Measurements from ENCODE around the gene NXPE1. TPM values are rescaled to one million over a fixed set of nuclear protein-coding genes. Genes with fewer than 3 reads are reported as not detected.

Gene NXPE1
- total and polyA plus RNA-seq, 2 experiments from 2014 or later, result not detected

DNA sequence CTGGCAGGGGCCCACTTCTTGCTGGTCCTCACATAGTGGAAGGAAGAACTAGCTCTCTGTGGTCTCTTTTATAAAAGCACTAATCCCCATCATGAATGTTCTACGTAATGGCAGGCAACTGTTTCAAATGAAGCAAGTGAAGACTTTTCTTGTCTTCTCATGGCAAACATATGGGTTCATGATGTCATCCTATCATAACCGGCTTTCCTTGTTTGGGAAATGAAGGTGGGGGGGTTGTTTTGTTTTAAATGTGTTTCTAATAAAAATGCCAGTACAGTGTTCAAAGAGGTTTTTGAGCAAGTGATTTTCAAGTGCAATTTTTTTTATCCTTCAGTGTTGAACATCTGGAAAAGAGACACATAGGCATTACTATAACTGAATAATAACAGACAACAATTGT, 87.0 kb downstream of the NXPE1 start:
- Histone ChIP-seq H3F3A (replicated peaks; ENCODE audit: low read depth) (no peaks in the 10 kb centered on the region), H3K36me3 (ENCODE audit: insufficient read depth) (no peaks in the 10 kb centered on the region), H3K9me2 (ENCODE audit: insufficient read depth) (no peaks in the 10 kb centered on the region), H3K27ac (ENCODE audit: low read depth) (no peak overlapping the region), H3K4me2 (no peak overlapping the region), H3K27me3 (ENCODE audit: insufficient read depth) (no peaks in the 10 kb centered on the region), H3K79me2 (replicated peaks; ENCODE audit: insufficient read depth) (no peaks in the 10 kb centered on the region), H3K4me1 (ENCODE audit: insufficient read depth) (peaks cover 16% of the 10 kb centered on the region), H3K4me3 (no peak overlapping the region), H4K20me1 (replicated peaks; ENCODE audit: insufficient read depth) (no peaks in the 10 kb centered on the region), H2AFZ (no peak overlapping the region)
- peaks cover 9% of the 10 kb centered on the region for H3K4me1 Mint-ChIP-seq
- peaks cover 11% of the 10 kb centered on the region; the same call in 2 of the 3 replicates for H3K9me3 Mint-ChIP-seq
- TF ChIP-seq STAT1 (IDR thresholded peaks at IDR 0.05; ENCODE audit: unreplicated experiment) (no peak), ZNF331 (CRISPR knock-in tag; IDR thresholded peaks at IDR 0.05; ENCODE audit: low read depth) (no peak), POLR2AphosphoS5 (IDR thresholded peaks at IDR 0.05; ENCODE audit: low read depth) (no peak), EZH2phosphoT487 (IDR thresholded peaks at IDR 0.05; ENCODE audit: unreplicated experiment) (no peak), NANOG (IDR thresholded peaks at IDR 0.05; ENCODE audit: borderline replicate concordance) (no peak), CREB1 (CRISPR knock-in tag; IDR thresholded peaks at IDR 0.05; ENCODE audit: low read depth) (no peak), JUNB (IDR thresholded peaks at IDR 0.05; ENCODE audit: unreplicated experiment) (no peak), ZNF114 (CRISPR knock-in tag; IDR thresholded peaks at IDR 0.05) (no peak), EZH2 (IDR thresholded peaks at IDR 0.05; ENCODE audit: low read depth, unreplicated experiment) (no peak)
- TF ChIP-seq, protein P1, sequence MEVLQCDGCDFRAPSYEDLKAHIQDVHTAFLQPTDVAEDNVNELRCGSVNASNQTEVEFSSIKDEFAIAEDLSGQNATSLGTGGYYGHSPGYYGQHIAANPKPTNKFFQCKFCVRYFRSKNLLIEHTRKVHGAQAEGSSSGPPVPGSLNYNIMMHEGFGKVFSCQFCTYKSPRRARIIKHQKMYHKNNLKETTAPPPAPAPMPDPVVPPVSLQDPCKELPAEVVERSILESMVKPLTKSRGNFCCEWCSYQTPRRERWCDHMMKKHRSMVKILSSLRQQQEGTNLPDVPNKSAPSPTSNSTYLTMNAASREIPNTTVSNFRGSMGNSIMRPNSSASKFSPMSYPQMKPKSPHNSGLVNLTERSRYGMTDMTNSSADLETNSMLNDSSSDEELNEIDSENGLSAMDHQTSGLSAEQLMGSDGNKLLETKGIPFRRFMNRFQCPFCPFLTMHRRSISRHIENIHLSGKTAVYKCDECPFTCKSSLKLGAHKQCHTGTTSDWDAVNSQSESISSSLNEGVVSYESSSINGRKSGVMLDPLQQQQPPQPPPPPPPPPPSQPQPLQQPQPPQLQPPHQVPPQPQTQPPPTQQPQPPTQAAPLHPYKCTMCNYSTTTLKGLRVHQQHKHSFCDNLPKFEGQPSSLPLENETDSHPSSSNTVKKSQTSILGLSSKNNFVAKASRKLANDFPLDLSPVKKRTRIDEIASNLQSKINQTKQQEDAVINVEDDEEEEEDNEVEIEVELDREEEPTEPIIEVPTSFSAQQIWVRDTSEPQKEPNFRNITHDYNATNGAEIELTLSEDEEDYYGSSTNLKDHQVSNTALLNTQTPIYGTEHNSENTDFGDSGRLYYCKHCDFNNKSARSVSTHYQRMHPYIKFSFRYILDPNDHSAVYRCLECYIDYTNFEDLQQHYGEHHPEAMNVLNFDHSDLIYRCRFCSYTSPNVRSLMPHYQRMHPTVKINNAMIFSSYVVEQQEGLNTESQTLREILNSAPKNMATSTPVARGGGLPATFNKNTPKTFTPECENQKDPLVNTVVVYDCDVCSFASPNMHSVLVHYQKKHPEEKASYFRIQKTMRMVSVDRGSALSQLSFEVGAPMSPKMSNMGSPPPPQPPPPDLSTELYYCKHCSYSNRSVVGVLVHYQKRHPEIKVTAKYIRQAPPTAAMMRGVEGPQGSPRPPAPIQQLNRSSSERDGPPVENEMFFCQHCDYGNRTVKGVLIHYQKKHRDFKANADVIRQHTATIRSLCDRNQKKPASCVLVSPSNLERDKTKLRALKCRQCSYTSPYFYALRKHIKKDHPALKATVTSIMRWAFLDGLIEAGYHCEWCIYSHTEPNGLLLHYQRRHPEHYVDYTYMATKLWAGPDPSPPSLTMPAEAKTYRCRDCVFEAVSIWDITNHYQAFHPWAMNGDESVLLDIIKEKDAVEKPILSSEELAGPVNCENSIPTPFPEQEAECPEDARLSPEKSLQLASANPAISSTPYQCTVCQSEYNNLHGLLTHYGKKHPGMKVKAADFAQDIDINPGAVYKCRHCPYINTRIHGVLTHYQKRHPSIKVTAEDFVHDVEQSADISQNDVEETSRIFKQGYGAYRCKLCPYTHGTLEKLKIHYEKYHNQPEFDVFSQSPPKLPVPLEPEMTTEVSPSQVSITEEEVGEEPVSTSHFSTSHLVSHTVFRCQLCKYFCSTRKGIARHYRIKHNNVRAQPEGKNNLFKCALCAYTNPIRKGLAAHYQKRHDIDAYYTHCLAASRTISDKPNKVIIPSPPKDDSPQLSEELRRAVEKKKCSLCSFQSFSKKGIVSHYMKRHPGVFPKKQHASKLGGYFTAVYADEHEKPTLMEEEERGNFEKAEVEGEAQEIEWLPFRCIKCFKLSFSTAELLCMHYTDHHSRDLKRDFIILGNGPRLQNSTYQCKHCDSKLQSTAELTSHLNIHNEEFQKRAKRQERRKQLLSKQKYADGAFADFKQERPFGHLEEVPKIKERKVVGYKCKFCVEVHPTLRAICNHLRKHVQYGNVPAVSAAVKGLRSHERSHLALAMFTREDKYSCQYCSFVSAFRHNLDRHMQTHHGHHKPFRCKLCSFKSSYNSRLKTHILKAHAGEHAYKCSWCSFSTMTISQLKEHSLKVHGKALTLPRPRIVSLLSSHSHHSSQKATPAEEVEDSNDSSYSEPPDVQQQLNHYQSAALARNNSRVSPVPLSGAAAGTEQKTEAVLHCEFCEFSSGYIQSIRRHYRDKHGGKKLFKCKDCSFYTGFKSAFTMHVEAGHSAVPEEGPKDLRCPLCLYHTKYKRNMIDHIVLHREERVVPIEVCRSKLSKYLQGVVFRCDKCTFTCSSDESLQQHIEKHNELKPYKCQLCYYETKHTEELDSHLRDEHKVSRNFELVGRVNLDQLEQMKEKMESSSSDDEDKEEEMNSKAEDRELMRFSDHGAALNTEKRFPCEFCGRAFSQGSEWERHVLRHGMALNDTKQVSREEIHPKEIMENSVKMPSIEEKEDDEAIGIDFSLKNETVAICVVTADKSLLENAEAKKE (CRISPR knock-in tag; IDR thresholded peaks at IDR 0.05), result no peak
- TF ChIP-seq, protein P2, sequence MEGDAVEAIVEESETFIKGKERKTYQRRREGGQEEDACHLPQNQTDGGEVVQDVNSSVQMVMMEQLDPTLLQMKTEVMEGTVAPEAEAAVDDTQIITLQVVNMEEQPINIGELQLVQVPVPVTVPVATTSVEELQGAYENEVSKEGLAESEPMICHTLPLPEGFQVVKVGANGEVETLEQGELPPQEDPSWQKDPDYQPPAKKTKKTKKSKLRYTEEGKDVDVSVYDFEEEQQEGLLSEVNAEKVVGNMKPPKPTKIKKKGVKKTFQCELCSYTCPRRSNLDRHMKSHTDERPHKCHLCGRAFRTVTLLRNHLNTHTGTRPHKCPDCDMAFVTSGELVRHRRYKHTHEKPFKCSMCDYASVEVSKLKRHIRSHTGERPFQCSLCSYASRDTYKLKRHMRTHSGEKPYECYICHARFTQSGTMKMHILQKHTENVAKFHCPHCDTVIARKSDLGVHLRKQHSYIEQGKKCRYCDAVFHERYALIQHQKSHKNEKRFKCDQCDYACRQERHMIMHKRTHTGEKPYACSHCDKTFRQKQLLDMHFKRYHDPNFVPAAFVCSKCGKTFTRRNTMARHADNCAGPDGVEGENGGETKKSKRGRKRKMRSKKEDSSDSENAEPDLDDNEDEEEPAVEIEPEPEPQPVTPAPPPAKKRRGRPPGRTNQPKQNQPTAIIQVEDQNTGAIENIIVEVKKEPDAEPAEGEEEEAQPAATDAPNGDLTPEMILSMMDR (conservative IDR thresholded peaks at IDR 0.05; ENCODE audit: low read depth in 2 of 2), result no peak
- TF ChIP-seq, protein P3, sequence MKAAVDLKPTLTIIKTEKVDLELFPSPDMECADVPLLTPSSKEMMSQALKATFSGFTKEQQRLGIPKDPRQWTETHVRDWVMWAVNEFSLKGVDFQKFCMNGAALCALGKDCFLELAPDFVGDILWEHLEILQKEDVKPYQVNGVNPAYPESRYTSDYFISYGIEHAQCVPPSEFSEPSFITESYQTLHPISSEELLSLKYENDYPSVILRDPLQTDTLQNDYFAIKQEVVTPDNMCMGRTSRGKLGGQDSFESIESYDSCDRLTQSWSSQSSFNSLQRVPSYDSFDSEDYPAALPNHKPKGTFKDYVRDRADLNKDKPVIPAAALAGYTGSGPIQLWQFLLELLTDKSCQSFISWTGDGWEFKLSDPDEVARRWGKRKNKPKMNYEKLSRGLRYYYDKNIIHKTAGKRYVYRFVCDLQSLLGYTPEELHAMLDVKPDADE (IDR thresholded peaks at IDR 0.05), result no peak
- ATAC-seq (no peak), DNase-seq (ENCODE audit: low spot score) (no peak)
- H3K36me3 Mint-ChIP-seq (ENCODE audit: low read depth), result peaks cover 29% of the 10 kb centered on the region
- no peaks in the 10 kb centered on the region for H3K27me3 Mint-ChIP-seq (ENCODE audit: insufficient read depth, low read depth, poor library complexity)
- no peak overlapping the region for H3K27ac Mint-ChIP-seq
- H3K4me3 Mint-ChIP-seq, result no peak overlapping the region

Data from GM23338 (cell line).